ENCODE measurements around the gene DAGLA. TPM values are rescaled to one million over a fixed set of nuclear protein-coding genes. Genes with fewer than 3 reads are reported as not detected.

The DAGLA gene
- total and polyA plus RNA-seq, 2 donors (not counting 3 experiments of a cell fraction or from before 2014, with no cell fraction given) = 2.5 to 4.7 TPM

- Histone ChIP-seq H4K20me1 (replicated peaks; ENCODE audit: control insufficient read depth, extremely low read depth, insufficient read depth, low read length) (no peaks in the 10 kb centered on the region), H3K9ac (replicated peaks; ENCODE audit: extremely low read depth, insufficient read depth, low read length) (no peak overlapping the region), H3K36me3 (ENCODE audit: control insufficient read depth in 2 of 2, extremely low read depth in 1 of 2, insufficient read depth in 2 of 2, low read length in 2 of 2) (no peaks in the 10 kb centered on the region), H2AFZ (ENCODE audit: low read depth, low read length) (no peak overlapping the region), H3K4me1 (ENCODE audit: control insufficient read depth, extremely low read depth, insufficient read depth, low read length) (no peaks in the 10 kb centered on the region), H3K4me2 (ENCODE audit: insufficient read depth, low read length) (no peak overlapping the region), H3K27ac (ENCODE audit: insufficient read depth, low read depth, low read length) (no peak overlapping the region), H3K27me3 (ENCODE audit: control insufficient read depth in 2 of 2, insufficient read depth in 2 of 2, low read length in 2 of 2) (peaks cover 2 to 7% of the 10 kb centered on the region in 2 experiments), H3K79me2 (ENCODE audit: control insufficient read depth, insufficient read depth, low read length) (no peaks in the 10 kb centered on the region), H3K9me1 (replicated peaks; ENCODE audit: control insufficient read depth, extremely low read depth, insufficient read depth, low read length) (no peaks in the 10 kb centered on the region), H3K9me3 (replicated peaks; ENCODE audit: control insufficient read depth, insufficient read depth, low read length) (no peaks in the 10 kb centered on the region), H3K4me3 (replicated peaks in 1 of 3; ENCODE audit: insufficient read depth in 1 of 3, low read depth in 1 of 3, low read length in 3 of 3) (no peak overlapping the region)
- TF ChIP-seq MAX (IDR thresholded peaks at IDR 0.05; ENCODE audit: insufficient read depth, insufficient read length) (no peak), JUN (IDR thresholded peaks at IDR 0.05; ENCODE audit: borderline replicate concordance, insufficient read depth, insufficient read length, low read depth) (no peak), EZH2 (IDR thresholded peaks at IDR 0.05; ENCODE audit: borderline replicate concordance, low read depth, low read length, severe bottlenecking) (no peak), CTCF (IDR thresholded peaks at IDR 0.05; ENCODE audit: extremely low read depth in 1 of 2, insufficient read depth in 1 of 2, low read depth in 1 of 2, low read length in 2 of 2) (no peak), POLR2A (IDR thresholded peaks at IDR 0.05; ENCODE audit: low read depth, low read length) (no peak), POLR2AphosphoS5 (IDR thresholded peaks at IDR 0.05; ENCODE audit: insufficient read depth, low read depth, low read length) (no peak), GATA2 (IDR thresholded peaks at IDR 0.05; ENCODE audit: insufficient read depth, insufficient read length, low read depth, low read length) (no peak)
- POLR2A ChIA-PET = no interaction called here
- dilution Hi-C loops (cut with MboI; ENCODE audit: extremely low pct_ligation_motif_present, low sequenced_read_pairs) (no loop called here), intact Hi-C loops (cut with micrococcal nuclease) (no loop called here)
- BruUV-seq (replicated peaks) = no TSS peak
- DNase-seq (ENCODE audit: low read depth, low spot score) (no peak), FAIRE-seq (no peak)
- CTCF ChIA-PET = interaction anchor here (0.6 to 2.7 kb wide), 2 partner anchors 65 to 193 kb away, joined by 3 to 11 read pairs; no protein-coding TSS in a partner anchor
These were observed 12.4 kb upstream of the DAGLA start for GRCh38 chr11:61667684-61668305.

Data from endothelial cell of umbilical vein (primary cell).